CD4-positive, CD25-positive, alpha-beta regulatory T cell (primary cell): ENCODE data around the gene RELCH. TPM values are rescaled to one million over a fixed set of nuclear protein-coding genes. Genes with fewer than 3 reads are reported as not detected.
A peak's percentile ranks its signal among the peaks of the same experiment; 100 is the strongest.

Experiments used
- ATAC-seq, 2 donors: fragments of 150-1000 bp; cut with Tn5 transposase; one replicate each; pipeline ENCODE4 v1.10.0; 2021; ENCODE audit warnings: low read depth in 2 of 2, moderate number of reproducible peaks in 2 of 2, moderate library complexity in 1 of 2
- DNase-seq, 3 donors: peaks; one replicate each; pipeline versions ENCODE4 v3.0.0 to v3.0.0-alpha.2; 2012 to 2022; ENCODE audit warnings: mixed read lengths in 1 of 3
- H3K27ac ChIP-seq: one replicate; pipeline ENCODE4 v1.7.0; 2013; ENCODE audit warnings: mild to moderate bottlenecking, low read length; ENCODE audit not compliant: insufficient read depth, poor library complexity, severe bottlenecking
- H3K27me3 ChIP-seq: one replicate; pipeline ENCODE4 v1.7.0; 2013; ENCODE audit warnings: low read length; ENCODE audit not compliant: control insufficient read depth, insufficient read depth
- H3K36me3 ChIP-seq: one replicate; pipeline ENCODE4 v1.7.0; 2013; ENCODE audit warnings: mild to moderate bottlenecking, low read length, moderate library complexity; ENCODE audit not compliant: control insufficient read depth, insufficient read depth
- H3K4me1 ChIP-seq: 2 replicates; pipeline ENCODE4 v1.7.0; 2013; ENCODE audit warnings: mild to moderate bottlenecking, low read length; ENCODE audit not compliant: insufficient read depth, control insufficient read depth, poor library complexity, severe bottlenecking
- H3K4me3 ChIP-seq: one replicate; pipeline ENCODE4 v1.7.0; 2013; ENCODE audit warnings: low read depth, mild to moderate bottlenecking, low read length, moderate library complexity
- H3K9me3 ChIP-seq, 2 experiments: 1 replicate in 1 of 2; 2 replicates in 1 of 2; pipeline ENCODE4 v1.7.0; 2013; ENCODE audit warnings: low read length in 2 of 2, mild to moderate bottlenecking in 1 of 2, moderate library complexity in 1 of 2; ENCODE audit not compliant: control insufficient read depth in 2 of 2
- H3K27ac Mint-ChIP-seq, 3 donors: one replicate each; pipeline ENCODE4 v1.8.0; 2020 to 2022; ENCODE audit warnings: mild to moderate bottlenecking in 3 of 3, mixed read lengths in 3 of 3, moderate library complexity in 2 of 3
- H3K27me3 Mint-ChIP-seq: one replicate; pipeline ENCODE4 v1.8.0; 2022; ENCODE audit warnings: mild to moderate bottlenecking, mixed read lengths
- H3K36me3 Mint-ChIP-seq: one replicate; pipeline ENCODE4 v1.8.0; 2020; ENCODE audit warnings: mixed read lengths
- H3K4me1 Mint-ChIP-seq, 4 donors: one replicate each; pipeline ENCODE4 v1.8.0; 2020 to 2022; ENCODE audit warnings: mixed read lengths in 4 of 4, mild to moderate bottlenecking in 1 of 4
- H3K4me3 Mint-ChIP-seq, 4 donors: one replicate each; pipeline ENCODE4 v1.8.0; 2020 to 2022; ENCODE audit warnings: mild to moderate bottlenecking in 4 of 4, mixed read lengths in 4 of 4, moderate library complexity in 3 of 4
- H3K9me3 Mint-ChIP-seq, 7 donors: one replicate each; pipeline ENCODE4 v1.8.0; 2020 to 2022; ENCODE audit warnings: mixed read lengths in 7 of 7, mild to moderate bottlenecking in 3 of 7, moderate library complexity in 2 of 7
- polyA plus RNA-seq, 4 donors: library from polyadenylated mRNA; unstranded; fragments of 300-500 nt; fragmentation: Illumina TruSeq; gene quantifications; one replicate each; pipeline ENCODE4 v1.2.3, GENCODE V29; 2021
- total RNA-seq: library from RNA; stranded (reverse); gene quantifications from one replicate; pipeline ENCODE4 v1.2.3, GENCODE V29; 2022

RELCH gene
- total and polyA plus RNA-seq, 5 donors from 2014 or later, result 7.6 to 76.5 (median 9.3) TPM

GRCh38 chr18:62312851-62313250, 125.8 kb downstream of the RELCH start:
- Mint-ChIP-seq H3K27me3 (peaks cover 3% of the 10 kb centered on the region), H3K4me1 (peaks cover 0 to 3% (median 0%) of the 10 kb centered on the region in 4 donors), H3K9me3 (no peaks in the 10 kb centered on the region), H3K27ac (no peak overlapping the region), H3K36me3 (peaks cover 5% of the 10 kb centered on the region), H3K4me3 (no peak overlapping the region)
- DNase-seq, result no peak
- Histone ChIP-seq H3K4me3 (no peak overlapping the region), H3K4me1 (no peaks in the 10 kb centered on the region), H3K9me3 (no peaks in the 10 kb centered on the region), H3K27me3 (no peaks in the 10 kb centered on the region), H3K36me3 (peaks cover 12% of the 10 kb centered on the region), H3K27ac (no peak overlapping the region)
- ATAC-seq, result no peak

DNA sequence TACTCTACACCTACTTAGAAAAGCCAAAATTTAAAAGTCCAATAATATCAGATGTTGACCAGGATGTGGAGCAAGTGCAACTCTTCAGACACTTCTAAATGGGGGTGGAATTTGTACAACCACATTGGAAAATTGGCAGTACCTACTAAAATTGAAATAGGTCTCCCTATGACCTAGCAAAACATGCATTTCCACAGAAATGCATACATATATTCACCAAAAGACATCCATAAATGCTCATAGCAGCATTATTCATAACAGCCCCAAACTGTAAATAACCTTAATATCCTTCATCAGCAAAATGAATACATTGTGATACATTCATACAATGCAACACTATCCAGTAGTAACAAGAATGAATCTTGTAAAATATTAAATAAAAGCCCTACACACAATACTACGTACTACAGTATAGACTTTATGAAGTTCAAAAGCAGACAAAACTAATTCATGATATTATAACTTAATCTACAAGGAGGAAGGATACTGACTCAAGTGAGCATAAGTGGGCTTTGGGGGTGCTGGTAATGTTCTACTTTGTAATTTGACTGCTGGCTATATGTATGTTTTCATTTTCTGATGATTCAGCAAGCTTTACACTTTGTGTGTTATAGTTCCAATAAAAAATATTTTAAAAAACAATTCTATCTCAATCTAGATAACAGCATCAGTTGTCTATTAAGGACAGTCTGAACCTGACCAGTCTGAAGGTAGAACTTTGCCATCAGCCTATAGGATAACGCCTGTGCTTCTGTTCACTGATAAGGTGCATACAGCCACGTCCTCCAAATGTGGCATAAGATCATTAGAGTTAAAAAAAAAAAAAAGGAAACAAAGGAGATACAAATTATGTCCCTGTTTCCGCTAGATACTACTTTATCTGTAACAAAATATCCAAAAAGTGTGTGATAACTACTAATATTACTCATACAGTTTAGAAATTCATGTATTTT, 131.4 kb downstream of the RELCH start:
- Mint-ChIP-seq H3K27ac (no peak overlapping the region), H3K27me3 (peaks cover 34% of the 10 kb centered on the region), H3K4me1 (no peaks in the 10 kb centered on the region), H3K4me3 (no peak overlapping the region), H3K36me3 (no peaks in the 10 kb centered on the region), H3K9me3 (no peaks in the 10 kb centered on the region)
- no peaks in the 10 kb centered on the region for H3K9me3 ChIP-seq
- peaks cover 24% of the 10 kb centered on the region for H3K27me3 ChIP-seq
- DNase-seq (no peak), ATAC-seq (no peak)
- no peaks in the 10 kb centered on the region for H3K4me1 ChIP-seq
- no peaks in the 10 kb centered on the region for H3K36me3 ChIP-seq
- H3K27ac ChIP-seq, result no peak overlapping the region
- no peak overlapping the region for H3K4me3 ChIP-seq

DNA sequence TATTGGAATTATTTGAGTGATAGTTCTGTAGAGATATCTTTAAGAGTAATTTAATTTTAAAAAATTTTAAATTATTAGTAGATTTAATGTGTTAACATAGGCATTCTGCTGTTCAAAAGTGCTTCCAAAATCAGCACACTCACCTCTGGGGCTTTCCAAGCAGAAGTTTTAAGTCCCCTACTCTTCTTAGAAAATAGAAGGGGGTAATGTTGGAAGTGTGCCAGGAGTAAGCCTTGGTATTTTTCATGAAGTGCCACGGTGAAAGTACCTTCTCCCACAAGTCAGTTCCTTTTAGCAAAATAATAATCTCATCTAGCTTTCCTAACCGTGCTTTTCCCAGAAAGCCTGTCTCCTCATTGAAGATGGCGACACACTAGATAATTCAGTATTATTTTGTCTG, 134.1 kb downstream of the RELCH start:
- H3K36me3 Mint-ChIP-seq, result no peaks in the 10 kb centered on the region

GRCh38 chr18:62323483-62324180, 136.6 kb downstream of the RELCH start:
- Mint-ChIP-seq H3K4me3 (peak overlapping the region; percentile 74 to 97 (median 78)), H3K36me3 (no peaks in the 10 kb centered on the region), H3K9me3 (peaks cover 0 to 4% (median 0%) of the 10 kb centered on the region in 7 donors), H3K27ac (no peak overlapping the region), H3K27me3 (peaks cover 61% of the 10 kb centered on the region), H3K4me1 (peaks cover 0 to 27% (median 18%) of the 10 kb centered on the region in 4 donors)
- H3K36me3 ChIP-seq, result no peaks in the 10 kb centered on the region
- no peak for ATAC-seq
- DNase-seq, result no peak
- peaks cover 19% of the 10 kb centered on the region for H3K4me1 ChIP-seq
- H3K9me3 ChIP-seq, result no peaks in the 10 kb centered on the region
- H3K4me3 ChIP-seq, result no peak overlapping the region
- peaks cover 53% of the 10 kb centered on the region for H3K27me3 ChIP-seq
- H3K27ac ChIP-seq, result no peak overlapping the region

More for the DNA sequence above, 134.1 kb downstream of the RELCH start:
- Histone ChIP-seq H3K9me3 (no peaks in the 10 kb centered on the region), H3K27me3 (peaks cover 33% of the 10 kb centered on the region), H3K4me3 (no peak overlapping the region), H3K36me3 (no peaks in the 10 kb centered on the region), H3K4me1 (peaks cover 13% of the 10 kb centered on the region), H3K27ac (no peak overlapping the region)
- Mint-ChIP-seq H3K27me3 (peaks cover 52% of the 10 kb centered on the region), H3K27ac (no peak overlapping the region), H3K4me3 (no peak overlapping the region), H3K4me1 (peaks cover 0 to 13% (median 9%) of the 10 kb centered on the region in 4 donors), H3K9me3 (peaks cover 0 to 4% (median 0%) of the 10 kb centered on the region in 7 donors)
- DNase-seq (no peak), ATAC-seq (no peak)

GRCh38 chr18:62324181-62324828, 137.2 kb downstream of the RELCH start:
- no peak for DNase-seq
- Histone ChIP-seq H3K4me1 (peaks cover 19% of the 10 kb centered on the region), H3K4me3 (no peak overlapping the region), H3K27ac (no peak overlapping the region), H3K9me3 (no peaks in the 10 kb centered on the region), H3K36me3 (no peaks in the 10 kb centered on the region), H3K27me3 (peaks cover 49% of the 10 kb centered on the region)
- peaks cover 2 to 28% (median 19%) of the 10 kb centered on the region in 4 donors for H3K4me1 Mint-ChIP-seq
- ATAC-seq, result no peak
- H3K27me3 Mint-ChIP-seq, result peaks cover 56% of the 10 kb centered on the region
- peak overlapping the region; percentile 74 to 97 (median 82) for H3K4me3 Mint-ChIP-seq
- H3K36me3 Mint-ChIP-seq, result no peaks in the 10 kb centered on the region
- H3K9me3 Mint-ChIP-seq, result peaks cover 0 to 4% (median 0%) of the 10 kb centered on the region in 7 donors
- H3K27ac Mint-ChIP-seq, result peak overlapping the region in 1 of 3 donors; percentile 83

DNA sequence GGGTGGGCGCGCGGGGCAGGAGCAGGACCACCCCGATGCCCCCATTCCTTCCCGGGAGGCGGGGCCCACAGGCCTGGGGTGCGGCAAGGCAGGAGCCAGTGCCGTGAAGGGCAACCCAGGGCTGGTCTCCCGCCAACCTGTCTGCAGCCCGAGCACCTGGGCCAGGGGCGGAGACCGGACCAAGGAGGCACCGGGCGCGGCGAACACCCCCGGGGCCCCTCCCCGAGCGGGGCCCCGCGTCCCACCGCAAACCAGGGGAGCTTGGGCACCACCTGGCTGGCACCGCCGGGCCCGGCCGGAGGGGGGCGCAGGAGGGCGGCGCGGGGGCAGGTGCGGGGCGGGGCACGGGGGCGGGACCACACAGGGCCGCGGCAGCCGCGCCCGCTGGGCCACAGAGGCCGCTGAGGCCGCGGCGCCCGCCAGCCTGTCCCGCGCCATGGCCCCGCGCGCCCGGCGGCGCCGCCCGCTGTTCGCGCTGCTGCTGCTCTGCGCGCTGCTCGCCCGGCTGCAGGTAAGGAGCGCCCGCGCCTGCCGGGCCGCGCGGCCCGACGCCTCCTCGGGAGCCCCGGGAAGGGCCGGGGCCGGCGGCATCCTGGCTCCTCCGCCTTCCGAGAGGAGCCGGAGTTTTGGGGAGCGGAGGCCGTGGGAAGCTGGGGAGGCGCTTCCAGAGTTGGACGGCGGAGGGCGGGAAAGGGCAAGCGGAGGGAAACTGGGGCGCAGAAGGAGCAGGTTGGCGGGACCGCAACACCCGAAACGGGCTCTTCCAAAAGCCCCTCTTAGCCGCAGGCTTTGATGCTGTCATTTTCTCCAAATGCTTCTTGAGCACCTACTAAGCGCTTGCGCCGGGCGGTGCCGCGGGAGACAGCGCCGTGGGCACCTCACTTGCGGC, 138.1 kb downstream of the RELCH start, which contains the start of gene TNFRSF11A:
Gene TNFRSF11A (plus strand): TSS at position 394 of the 889 bp plus-strand sequence. CDS start 43 bp downstream, at position 437.
- DNase-seq (peak; percentile 49 to 74 (median 54)), ATAC-seq (peak; percentile 78 to 80)
- H3K36me3 ChIP-seq, result no peaks in the 10 kb centered on the region
- peak within 1 kb of the TSS; percentile 69 for H3K4me3 ChIP-seq
- no peaks in the 10 kb centered on the region for H3K9me3 ChIP-seq
- H3K4me1 Mint-ChIP-seq, result peaks cover 7 to 37% (median 27%) of the 10 kb centered on the region in 4 donors
- peak within 1 kb of the TSS; percentile 78 to 97 (median 87) for H3K4me3 Mint-ChIP-seq
- H3K9me3 Mint-ChIP-seq, result peaks cover 0 to 4% (median 0%) of the 10 kb centered on the region in 7 donors
- no peaks in the 10 kb centered on the region for H3K36me3 Mint-ChIP-seq
- H3K27ac Mint-ChIP-seq, result peak within 1 kb of the TSS; percentile 30 to 94 (median 83)
- peaks cover 60% of the 10 kb centered on the region for H3K27me3 Mint-ChIP-seq
- H3K27ac ChIP-seq, result no peak within 1 kb of the TSS
- peaks cover 26% of the 10 kb centered on the region for H3K4me1 ChIP-seq
- H3K27me3 ChIP-seq, result peaks cover 49% of the 10 kb centered on the region
